Measurements from ENCODE around the gene SDF4.

SDF4 gene

GRCh38 chr1:1259540-1259939 is 27.7 kb upstream of the SDF4 start:
- TF ChIP-seq EZH2 (IDR thresholded peaks at IDR 0.05; ENCODE audit: borderline replicate concordance, low read length) (no peak), CTCF (IDR thresholded peaks at IDR 0.05; ENCODE audit: low read length) (no peak)
- H4K20me1 ChIP-seq (ENCODE audit: insufficient read depth, low read length), result no peaks in the 10 kb centered on the region
- no peaks in the 10 kb centered on the region for H3K79me2 ChIP-seq (ENCODE audit: insufficient read depth, low read length)
- H3K9me2 ChIP-seq (ENCODE audit: low read depth, low read length), result no peaks in the 10 kb centered on the region
- no peaks in the 10 kb centered on the region for H3K9me3 ChIP-seq (ENCODE audit: low read length)
- peak overlapping the region; percentile 70 for H3K27ac ChIP-seq (ENCODE audit: low read depth, low read length, poor library complexity, severe bottlenecking)
- peaks cover 61% of the 10 kb centered on the region for H3K36me3 ChIP-seq (ENCODE audit: insufficient read depth, low read length)
- peaks cover 14% of the 10 kb centered on the region for H3K4me1 ChIP-seq (ENCODE audit: insufficient read depth, low read length, severe bottlenecking)
- H2AFZ ChIP-seq (ENCODE audit: low read length), result no peak overlapping the region
- no peaks in the 10 kb centered on the region for H3F3A ChIP-seq (ENCODE audit: insufficient read depth, low read length)
- no peak overlapping the region for H3K4me3 ChIP-seq (ENCODE audit: low read depth, low read length, poor library complexity, severe bottlenecking)
- H3K9ac ChIP-seq (ENCODE audit: low read length), result no peak overlapping the region
- H3K27me3 ChIP-seq (ENCODE audit: insufficient read depth, low read length), result no peaks in the 10 kb centered on the region
- H3K4me2 ChIP-seq (ENCODE audit: low read length), result no peak overlapping the region

DNA sequence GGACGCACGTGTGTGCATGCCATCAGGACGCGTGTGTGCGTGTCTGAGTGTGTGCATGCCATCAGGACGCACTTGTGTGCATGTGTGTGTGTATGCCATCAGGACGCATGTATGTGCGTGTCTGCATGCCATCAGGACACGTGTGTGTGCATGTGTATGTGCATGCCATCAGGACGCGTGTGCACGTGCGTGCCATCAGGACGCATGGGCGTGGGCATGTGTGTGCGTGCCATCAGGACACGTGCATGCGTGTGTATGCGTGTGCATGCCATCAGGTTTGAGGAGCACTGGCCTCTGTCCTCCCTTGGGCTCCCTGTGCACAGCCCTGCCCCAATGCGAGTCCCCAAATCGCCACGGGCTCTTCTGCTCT is 27.3 kb upstream of the SDF4 start:
- no peaks in the 10 kb centered on the region for H3K79me2 ChIP-seq (ENCODE audit: insufficient read depth, low read length)
- H3K4me3 ChIP-seq (ENCODE audit: low read depth, low read length, poor library complexity, severe bottlenecking), result no peak overlapping the region
- H3K4me2 ChIP-seq (ENCODE audit: low read length), result no peak overlapping the region
- H3K9me3 ChIP-seq (ENCODE audit: low read length), result no peaks in the 10 kb centered on the region
- no peaks in the 10 kb centered on the region for H4K20me1 ChIP-seq (ENCODE audit: insufficient read depth, low read length)
- peaks cover 14% of the 10 kb centered on the region for H3K4me1 ChIP-seq (ENCODE audit: insufficient read depth, low read length, severe bottlenecking)
- no peaks in the 10 kb centered on the region for H3F3A ChIP-seq (ENCODE audit: insufficient read depth, low read length)
- H3K27me3 ChIP-seq (ENCODE audit: insufficient read depth, low read length), result no peaks in the 10 kb centered on the region
- peaks cover 65% of the 10 kb centered on the region for H3K36me3 ChIP-seq (ENCODE audit: insufficient read depth, low read length)
- H2AFZ ChIP-seq (ENCODE audit: low read length), result no peak overlapping the region
- no peaks in the 10 kb centered on the region for H3K9me2 ChIP-seq (ENCODE audit: low read depth, low read length)
- no peak overlapping the region for H3K9ac ChIP-seq (ENCODE audit: low read length)
- TF ChIP-seq CTCF (IDR thresholded peaks at IDR 0.05; ENCODE audit: low read length) (no peak), EZH2 (IDR thresholded peaks at IDR 0.05; ENCODE audit: borderline replicate concordance, low read length) (no peak)
- no peak overlapping the region for H3K27ac ChIP-seq (ENCODE audit: low read depth, low read length, poor library complexity, severe bottlenecking)

DNA sequence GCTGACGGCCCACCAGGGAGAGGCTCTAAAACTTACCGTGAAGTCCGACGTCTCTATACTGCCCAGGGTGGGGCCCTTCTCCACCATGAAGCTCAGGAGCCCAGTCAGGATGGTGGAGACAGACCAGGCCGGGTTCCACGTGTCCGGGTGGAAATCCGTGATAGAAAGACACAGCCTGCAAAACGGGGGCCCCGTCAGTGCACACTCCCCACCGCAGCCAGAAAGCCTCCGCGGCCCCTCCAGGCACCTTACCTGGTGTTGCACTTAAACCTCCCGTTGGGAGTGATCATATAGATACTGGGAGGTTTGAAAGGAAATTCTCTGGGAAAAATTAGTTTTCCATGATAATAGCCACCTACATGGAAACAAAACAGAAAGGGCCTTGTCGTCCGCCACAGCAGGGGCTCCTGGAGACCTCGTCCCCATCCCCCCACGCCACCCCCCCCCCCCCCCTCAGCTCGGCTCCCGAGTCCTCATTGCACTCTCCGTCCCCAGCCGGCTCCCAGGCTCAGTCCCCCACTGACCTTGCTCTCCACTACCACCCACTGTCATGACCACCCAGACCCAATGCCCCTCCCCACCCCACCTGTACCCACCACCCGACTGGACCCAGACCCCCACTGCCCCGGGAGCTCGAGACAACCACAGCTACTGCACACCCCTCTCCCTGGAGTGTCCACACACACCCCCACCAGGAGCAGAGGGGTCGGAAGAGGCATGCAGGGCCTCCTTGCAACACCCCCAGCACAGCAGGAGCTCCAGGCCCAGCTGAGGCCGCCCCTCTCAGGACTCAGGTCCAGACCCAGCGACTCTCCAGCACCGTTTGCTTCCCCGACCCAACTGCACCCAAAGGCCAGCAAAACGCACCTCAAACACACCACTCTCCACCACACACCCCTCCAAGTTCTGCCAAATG is 25.4 kb upstream of the SDF4 start:
- no peak for TF ChIP-seq CTCF (IDR thresholded peaks at IDR 0.05; ENCODE audit: low read length)
- TF ChIP-seq EZH2 (IDR thresholded peaks at IDR 0.05; ENCODE audit: borderline replicate concordance, low read length), result no peak
- Histone ChIP-seq H3K27ac (ENCODE audit: low read depth, low read length, poor library complexity, severe bottlenecking) (no peak overlapping the region), H3K9me3 (ENCODE audit: low read length) (no peaks in the 10 kb centered on the region), H3K4me1 (ENCODE audit: insufficient read depth, low read length, severe bottlenecking) (peaks cover 14% of the 10 kb centered on the region), H3K27me3 (ENCODE audit: insufficient read depth, low read length) (no peaks in the 10 kb centered on the region), H3K4me3 (ENCODE audit: low read depth, low read length, poor library complexity, severe bottlenecking) (no peak overlapping the region), H3K79me2 (ENCODE audit: insufficient read depth, low read length) (no peaks in the 10 kb centered on the region), H3K36me3 (ENCODE audit: insufficient read depth, low read length) (peaks cover 63% of the 10 kb centered on the region), H4K20me1 (ENCODE audit: insufficient read depth, low read length) (no peaks in the 10 kb centered on the region), H2AFZ (ENCODE audit: low read length) (no peak overlapping the region), H3K4me2 (ENCODE audit: low read length) (no peak overlapping the region), H3F3A (ENCODE audit: insufficient read depth, low read length) (no peaks in the 10 kb centered on the region), H3K9ac (ENCODE audit: low read length) (no peak overlapping the region), H3K9me2 (ENCODE audit: low read depth, low read length) (no peaks in the 10 kb centered on the region)

All from OCI-LY1 (cell line).